Lung microvascular endothelial cell (primary cell): ENCODE data around the gene RAB8A. TPM values are rescaled to one million over a fixed set of nuclear protein-coding genes. Genes with fewer than 3 reads are reported as not detected.
"Not testable (repeated sequence)": the region's sequence is repeated elsewhere in the genome, so short reads cannot be mapped to it uniquely, and the experiment has no call there.

Experiments
- DNase-seq, 2 donors: peaks; one replicate each; pipeline versions ENCODE4 v3.0.0 to v3.0.0-alpha.2; 2010; ENCODE audit warnings: low read depth in 2 of 2
- total RNA-seq: library from RNA; depleted of rRNA; stranded (reverse); fragments of >200 nt; gene quantifications from 2 replicates; pipeline ENCODE4 v1.2.1, GENCODE V29; 2014

The RAB8A gene
- total RNA-seq, 1 donor from 2014 or later = 114 TPM

DNA sequence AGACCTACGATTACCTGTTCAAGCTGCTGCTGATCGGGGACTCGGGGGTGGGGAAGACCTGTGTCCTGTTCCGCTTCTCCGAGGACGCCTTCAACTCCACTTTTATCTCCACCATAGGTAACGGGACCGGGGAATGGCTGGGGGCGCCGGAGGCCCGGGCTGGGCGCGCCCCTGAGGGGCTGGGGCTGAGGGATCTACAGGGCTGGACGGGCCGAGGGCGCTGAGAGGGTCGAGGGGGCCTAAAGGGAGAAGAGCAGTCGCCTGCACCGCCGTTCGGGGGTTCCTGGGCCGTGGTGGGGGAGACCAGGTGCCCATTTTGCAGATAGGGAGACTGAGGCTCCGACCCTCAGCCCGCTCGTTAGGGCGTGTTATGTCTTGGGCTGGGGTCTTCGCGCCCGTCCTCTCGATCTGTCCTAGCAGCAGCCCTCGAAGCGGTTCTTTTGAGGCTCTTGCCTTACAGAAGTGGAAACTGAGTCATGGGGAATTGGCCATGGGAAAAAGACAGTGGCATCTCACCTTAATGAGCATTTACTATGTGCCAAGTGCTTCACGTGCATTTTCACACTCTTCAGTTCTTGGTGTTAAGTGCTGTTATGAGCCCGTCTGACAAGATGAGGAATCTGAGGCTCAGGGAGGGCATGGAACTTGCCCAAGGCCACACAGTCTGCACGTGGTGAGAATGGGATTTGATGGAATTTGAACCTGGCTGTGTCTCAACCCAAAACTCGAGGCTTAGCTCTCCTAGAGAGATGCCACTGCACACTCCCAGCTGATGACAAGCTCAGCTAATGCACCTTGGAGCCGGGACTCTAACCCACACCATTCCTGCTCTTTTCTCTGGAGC, 442 bp downstream of the RAB8A start:
- DNase-seq = no peak

DNA sequence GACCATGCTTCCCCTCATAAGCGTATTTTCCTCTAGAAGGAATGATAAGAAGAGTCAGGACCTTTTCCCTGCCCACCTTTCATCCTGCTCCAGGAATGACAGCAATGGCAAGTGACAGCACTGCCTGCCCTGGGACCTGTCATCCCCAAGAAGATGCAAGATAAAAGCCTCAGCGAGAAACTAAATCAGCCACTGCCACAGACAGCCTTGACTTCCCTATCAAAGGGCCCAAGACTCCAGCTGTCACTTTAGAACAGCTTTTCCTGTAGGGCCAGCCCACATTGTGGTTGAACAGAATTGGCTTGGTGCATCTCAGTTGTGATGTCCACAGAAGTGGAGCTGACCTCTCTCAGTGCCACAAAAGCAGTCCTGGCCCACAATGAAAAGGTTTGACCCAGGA, 1.1 kb downstream of the RAB8A start:
- DNase-seq = no peak

DNA sequence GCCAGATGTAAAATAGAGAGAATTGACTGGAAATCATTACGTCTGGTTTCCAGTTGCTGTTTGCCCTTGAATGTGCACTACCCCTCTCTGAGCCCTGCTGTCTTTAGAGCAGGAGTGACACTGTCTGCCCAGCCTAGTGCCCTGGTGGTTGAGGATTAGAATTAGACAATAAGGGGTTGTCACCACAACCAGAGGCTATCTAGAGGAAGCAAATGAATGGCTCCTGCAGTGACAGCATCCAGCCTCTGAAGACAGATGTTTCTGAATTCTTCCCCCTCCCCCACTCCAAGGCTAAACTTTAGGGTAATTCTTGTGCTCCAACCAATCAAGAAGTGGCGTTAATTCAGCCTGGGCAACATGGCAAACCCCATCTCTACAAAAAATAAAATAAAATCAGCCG, 2.0 kb downstream of the RAB8A start:
- DNase-seq = no peak

DNA sequence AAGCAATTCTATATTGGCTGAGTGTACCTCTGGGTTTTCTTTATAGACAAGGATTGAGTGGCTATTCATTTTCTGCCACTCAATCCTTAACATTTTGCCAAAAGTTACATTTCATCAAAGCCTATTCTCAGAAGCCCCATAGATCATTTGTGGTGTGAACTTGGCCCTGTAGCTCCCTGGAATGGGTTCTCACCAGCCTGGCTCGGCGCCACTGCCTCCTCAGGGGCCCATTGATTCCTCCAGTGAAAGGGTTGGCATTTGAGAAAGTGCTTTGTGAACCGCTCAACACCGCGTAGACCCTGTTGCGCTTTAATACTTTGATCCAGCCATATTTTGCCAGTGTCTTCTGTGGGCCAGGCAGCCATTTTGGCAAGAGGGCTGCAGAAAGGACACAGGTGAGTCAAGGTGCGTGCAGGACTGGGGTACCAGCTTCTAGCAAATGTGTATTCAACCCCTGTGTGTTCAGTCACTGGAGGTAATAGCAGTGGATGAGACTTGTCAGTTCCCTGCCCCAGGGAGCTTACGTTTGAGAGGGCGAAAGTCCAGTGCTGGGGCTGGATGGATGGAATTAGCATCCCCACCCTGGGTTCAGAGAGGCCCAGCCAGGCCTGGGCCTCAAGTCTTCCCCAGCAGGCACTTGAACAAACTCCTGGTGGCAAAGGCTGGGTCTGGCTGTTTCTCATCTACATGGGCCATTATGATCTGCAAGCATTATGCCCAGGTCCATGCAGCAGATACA, 3.8 kb downstream of the RAB8A start:
- no peak for DNase-seq

DNA sequence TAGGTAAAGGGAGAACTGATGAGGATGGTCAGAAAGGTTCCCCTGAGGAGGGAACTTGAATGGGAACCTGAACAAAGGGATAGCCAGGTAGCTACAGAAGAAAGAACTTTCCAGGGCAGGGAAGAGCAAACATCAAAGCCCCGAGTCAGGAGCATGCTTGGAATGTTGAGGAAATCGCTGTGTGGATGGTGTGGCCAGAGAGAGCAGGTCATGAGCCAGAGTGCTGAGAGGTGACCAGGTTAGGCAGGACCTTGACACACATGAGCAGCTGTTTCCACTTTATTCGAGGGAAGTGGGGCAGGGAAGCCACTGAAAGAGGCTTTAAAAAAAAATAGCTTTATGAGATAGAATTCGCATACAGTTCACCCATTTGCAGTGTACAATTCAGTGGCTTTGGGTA, 4.4 kb downstream of the RAB8A start:
- peak in 1 of 2 donors; percentile 57 for DNase-seq

DNA sequence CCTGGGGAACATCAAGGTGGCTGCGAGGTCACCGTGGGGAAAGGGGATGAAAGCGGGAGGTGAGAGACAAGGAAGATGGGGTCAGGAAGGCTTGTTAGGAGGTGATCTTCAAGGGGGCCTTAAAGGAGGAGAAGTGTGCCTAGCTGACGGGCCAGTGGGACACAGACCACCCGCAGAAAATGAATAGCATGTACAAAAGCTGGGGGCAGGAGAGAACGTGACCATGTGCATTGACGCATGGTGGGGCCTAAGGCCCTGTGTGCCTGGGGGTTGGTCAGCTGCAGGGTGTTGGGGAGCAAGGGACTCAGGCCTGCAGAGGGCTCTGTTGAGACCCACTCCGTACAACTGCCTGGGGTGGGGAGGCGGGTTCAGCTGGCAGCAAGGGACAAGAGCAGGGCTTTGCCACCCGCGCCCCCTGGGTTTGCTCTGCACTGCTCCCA, 5.9 kb downstream of the RAB8A start:
- DNase-seq = no peak

DNA sequence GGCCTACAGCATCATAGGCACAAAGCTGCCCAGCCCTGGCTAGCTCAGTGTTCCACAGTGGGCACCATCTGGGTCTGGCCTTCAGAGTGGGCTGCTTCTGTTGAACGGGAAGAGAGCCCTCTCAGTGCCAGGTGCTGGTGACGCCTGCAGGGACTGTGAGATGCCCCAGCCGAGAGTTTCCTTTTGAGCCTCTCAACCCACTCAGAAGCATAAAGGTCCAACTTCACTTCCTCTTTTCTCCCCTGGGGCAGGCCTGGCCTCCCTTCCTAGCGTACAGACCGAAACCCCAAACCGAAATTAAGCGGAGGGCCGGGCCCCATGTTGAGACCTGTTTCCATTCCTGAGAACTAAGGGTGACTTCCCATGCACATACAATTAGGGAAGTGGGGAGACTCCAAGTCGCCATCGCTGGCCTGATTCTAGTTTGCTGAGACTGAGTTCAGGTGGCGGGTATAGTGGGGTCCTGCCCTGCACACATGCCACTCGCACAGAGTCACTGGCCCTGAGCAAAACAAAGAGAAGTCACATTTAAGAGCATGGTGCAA, 6.9 kb downstream of the RAB8A start:
- DNase-seq = no peak

DNA sequence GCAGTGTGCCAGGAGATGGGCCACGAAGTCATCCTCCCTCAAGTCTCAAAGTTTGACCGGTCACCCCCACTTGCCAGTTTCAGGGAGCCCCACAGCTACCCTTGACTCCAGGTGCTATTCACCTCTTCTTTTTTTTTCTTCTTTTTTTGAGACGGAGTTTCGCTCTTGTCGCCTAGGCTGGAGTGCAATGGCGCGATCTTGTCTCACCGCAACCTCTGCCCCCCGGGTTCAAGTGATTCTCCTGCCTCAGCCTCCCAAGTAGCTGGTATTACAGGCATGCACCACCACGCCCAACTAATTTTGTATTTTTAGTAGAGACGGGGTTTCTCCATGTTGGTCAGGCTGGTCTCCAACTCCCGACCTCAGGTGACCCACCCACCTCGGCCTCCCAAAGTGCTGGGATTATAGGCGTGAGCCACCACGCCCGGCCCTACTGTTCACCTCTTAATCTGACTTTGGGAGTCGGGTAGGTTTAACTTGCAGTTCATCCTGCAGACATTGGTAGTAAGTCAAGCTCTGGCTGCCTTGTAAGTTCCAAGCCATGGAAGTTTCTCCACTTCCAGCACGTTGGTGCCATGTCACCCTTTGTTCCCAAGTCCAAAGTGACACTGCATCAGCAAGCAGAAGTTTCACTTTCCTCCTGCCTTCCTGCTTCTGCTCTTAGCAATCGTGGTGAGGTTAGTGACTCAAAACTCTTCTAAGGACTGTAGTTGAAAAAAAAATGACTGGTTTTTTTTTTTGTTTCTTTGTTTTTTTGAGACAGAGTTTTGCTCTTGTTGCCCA, 7.6 kb downstream of the RAB8A start:
- not testable (repeated sequence) for DNase-seq

DNA sequence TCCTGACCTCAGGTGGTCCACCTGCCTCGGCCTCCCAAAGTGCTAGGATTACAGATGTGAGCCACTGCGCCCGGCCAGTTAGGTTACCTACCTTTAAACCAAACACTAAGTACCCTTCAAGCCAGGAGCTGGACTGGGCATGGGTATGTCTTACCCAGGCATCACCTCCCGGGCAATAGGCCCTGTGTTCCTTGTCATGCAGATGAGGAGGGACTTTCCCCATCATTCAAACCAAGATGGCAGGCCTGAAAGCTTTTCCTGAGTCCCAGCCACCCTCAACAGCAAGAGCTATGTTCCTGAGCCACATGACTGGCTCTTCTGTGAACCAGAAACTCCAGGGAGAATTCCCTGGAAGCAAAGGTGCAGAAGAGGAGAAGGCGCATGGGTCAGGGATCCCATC, 9.5 kb downstream of the RAB8A start:
- no peak for DNase-seq

DNA sequence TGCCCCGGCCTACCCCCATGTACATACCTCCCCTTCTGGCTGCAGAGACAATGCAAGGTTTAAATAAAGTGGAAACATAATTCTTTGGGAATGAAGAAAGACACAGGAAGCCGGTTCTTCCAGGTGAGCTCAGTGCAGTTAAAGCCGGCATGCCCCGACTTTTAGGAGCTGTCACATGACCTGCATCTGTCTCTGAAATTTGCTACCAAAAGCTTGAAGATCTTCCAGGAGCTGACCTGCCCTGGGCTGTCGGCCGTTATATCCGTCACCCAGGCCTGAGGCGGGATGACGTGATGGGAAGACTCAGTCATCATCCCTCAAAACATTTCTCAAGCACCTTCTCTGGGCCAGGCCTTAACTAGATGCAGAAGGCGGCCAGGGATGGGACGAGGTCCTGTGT, 10.3 kb downstream of the RAB8A start:
- no peak for DNase-seq

DNA sequence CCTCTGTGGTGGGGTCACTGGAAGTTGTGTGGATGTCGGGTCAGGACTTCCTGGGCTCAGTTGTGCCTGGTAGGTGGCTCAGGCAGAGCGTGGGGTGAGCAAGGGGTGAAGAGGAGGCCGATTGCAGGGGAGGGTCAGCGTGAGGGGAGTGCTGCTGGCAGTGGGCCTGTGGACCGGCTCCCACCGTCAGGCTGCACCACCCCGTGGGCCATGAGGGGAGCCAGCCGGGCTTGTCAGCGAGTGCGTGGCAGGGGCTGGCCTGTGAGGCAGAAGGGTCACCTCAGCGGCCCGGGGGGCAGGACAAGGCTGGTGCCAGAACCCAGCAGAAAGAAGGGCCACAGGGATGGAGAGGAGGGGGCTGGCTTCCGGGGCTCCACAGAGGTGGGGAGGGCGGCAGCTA, 13.3 kb downstream of the RAB8A start:
- DNase-seq = no peak

DNA sequence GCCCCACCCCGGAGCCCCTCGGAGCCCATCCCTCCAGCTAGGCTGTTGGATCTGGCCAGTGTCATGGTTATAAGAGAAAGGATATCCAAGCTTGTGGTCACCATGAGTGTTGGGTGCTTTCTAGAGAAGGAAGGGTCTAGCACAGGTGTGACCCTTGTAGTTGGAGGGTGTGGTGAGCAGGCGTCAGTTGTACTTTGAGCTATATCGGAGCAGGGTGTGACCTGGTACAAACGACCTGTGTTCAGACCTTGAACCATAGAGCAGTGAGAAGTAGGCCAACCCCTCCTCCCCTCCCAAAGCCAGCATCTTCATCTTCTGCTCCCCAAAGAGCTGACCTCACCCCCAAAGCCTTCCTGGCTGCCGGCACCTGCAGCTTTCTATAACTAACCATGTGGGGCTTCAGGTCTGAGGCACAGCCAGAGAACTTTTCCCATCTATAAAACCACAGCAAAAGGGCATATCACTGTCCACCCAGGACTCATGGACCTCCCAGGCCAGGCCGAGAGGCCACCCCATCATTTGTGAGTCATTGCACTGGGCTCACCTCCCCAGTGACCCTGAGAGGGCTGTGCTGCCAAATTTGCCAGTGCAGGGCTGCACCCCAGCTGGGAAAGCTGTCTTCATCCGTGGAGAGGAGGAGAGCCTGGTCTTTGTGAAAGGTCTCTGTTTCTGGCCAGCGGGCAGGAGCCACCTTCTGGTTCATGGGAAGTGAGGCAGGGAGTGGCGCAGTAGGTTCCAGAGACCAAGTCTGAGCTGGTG, 14.2 kb downstream of the RAB8A start:
- DNase-seq = no peak

DNA sequence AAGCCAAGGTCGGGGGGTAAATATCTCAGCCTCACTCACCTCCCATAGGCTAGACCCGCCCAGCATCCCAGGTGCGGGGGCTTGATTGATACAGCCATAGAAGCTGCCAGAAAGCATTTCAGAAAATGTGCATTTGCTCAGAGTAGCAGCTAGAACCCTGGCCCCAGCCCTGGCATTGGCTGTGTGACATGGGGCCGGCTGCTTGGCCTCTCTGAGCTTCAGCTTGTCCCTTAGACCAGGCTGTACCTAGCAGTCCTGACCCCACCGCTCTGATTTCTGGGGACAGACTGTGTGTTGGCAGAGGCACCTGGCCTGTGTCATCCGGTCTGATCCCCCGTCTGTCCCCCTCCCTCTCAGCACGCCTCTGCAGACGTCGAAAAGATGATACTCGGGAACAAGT, 15.4 kb downstream of the RAB8A start:
- DNase-seq = no peak

DNA sequence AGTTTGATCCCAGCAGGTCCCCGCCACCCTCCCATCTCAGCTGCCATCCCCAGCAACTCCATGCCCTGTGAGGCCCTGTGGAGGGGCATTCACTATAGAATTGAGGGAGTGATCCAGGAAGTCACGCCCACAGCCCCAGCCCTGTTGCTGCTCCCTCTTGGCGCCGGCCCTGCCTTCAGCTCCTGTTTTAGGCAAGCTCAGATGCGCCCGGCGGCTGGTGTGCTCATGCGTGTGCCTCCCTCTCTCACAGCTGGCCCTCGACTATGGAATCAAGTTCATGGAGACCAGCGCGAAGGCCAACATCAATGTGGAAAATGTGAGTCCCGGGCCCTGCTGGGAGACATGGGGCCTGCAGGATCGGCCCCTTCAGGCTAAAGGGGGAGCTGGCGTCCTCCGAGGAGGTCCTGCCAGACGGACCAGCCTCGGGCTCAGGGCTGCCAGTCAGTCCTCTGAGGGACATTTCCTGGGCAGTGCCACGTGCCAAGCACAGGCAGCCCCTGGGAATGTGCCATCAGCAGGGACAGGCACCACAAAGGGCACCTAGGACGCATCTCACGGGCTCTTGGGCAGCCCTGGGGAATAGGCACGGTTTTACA, 16.2 kb downstream of the RAB8A start:
- no peak for DNase-seq

DNA sequence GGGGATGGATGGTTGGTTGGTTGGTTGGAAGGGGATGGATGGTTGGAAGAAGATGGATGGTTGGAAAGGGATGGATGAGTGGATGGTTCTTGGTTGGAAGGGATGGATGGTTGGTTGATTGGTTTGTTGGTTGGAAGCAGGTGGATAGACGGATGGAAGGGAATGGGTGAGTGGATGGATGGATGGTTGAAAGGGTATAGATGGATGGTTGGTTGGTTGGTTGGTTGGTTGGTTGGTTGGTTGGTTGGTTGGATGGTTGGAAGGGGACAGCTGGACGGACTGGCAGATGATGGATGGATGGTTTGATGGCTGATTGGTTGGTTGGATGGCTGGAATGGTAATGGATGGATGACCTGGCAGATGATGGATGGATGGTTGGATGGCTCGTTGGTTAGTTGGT, 20.0 kb downstream of the RAB8A start:
- DNase-seq = no peak

DNA sequence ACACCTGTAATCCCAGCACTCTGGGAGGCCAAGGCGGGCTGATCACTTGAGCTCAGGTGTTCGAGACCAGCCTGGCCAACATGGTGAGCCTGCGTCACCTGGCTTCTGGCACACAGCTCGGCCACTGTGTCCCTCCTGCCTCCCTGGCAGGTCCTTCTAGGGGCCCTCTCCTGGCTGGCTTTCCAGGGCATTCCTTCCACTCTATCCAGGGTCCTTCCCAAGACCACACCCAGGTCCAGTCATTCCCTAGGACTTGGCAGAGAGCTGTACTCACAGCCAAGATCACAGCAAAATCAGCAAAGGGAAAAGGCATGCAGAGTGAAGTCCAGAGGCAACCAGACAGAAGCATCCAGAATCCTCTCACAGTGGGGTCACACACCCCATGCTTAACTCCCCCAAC, 22.1 kb downstream of the RAB8A start:
- DNase-seq = no peak

DNA sequence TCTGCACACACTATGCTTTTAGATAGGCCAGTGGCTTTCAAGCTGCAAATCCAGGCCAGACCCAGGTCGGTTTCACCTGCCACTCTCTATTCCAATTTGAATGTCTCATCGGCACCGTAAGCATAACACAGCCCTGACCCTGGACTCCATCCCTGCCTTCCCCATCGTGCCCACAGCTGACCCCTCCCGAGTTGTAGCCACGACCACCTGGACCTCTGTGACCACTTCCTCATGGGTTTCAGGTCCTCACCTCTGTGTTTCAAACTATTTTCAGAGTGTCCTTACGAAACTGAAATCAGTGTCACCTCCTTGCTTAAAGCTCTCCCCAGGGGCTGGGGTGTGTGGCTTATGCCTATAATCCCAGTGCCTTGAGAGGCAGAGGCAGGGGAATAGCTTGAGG, 22.8 kb downstream of the RAB8A start:
- no peak for DNase-seq

DNA sequence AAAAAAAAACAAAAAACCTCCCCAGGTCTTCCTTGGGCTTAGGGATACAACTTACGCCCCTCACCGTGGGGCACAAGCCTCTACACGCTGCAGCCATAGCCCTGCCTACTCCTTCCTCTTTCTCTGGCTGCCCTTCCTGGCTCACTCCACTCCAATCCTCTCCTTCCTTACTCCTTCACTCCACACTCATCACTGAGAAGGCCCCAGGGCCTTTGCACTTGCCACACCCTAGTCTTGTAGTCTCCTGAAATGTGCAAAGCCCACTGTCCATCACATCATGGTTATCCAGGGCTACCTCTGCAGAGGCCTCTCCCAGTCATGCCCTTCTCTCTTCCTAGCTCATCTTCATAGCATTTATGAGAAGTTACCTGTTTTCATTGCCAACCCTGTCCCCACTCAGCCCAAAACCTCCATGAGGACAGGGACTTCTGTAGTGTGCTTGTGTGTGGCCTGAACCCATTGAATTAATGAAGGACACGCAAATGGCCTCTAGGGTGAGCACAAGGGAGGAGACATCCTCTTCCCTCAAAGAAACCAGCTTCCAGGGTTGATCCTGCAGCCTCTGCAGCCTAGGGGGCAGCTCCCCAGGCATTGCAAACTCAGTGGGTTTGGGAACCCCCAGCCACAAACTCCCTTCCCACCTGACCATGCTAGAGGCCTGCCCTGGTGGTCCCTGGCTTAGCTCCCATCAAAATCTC, 23.9 kb downstream of the RAB8A start:
- no peak for DNase-seq

DNA sequence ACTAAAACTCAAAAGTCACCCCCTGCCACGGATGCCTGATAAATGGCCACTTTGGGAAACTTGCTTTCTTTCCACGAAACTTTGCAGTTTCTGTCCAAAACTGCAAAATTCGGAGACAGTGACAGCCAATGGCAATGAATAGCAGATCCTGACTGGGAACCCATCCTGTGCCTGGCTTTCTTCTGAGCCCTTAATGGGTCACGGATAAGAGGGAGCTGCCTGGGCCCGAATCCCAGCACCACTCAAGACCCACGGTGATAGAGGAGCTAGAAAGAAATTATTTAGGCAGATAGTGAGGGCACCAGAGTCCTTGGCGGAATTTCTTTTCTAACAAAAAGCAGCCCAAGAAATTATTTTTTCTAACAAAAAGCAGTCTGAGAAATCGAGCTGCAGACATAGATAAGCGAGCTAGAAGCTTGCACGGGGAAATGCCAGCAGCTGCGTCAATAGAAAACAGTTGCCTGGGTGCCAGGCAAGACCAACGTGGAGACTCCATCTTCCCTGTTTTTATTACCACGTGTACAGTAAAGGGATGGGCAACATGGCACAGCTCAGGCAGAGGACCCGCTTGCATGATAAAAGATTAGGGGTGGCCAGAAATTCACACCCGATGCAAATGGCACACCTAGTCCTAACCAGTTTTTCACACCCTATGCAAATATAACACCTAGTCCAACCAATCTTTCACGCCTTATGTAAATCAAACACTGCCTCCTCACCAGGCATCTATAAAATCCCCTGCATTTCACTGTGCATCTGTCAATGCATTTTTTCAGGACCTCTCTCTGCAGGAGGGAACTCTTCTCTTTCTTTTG, 24.7 kb downstream of the RAB8A start:
- no peak for DNase-seq
